ENCODE results near the gene PLEK2. TPM values are rescaled to one million over a fixed set of nuclear protein-coding genes. Genes with fewer than 3 reads are reported as not detected.

The PLEK2 gene
- total RNA-seq, 1 experiment from 2014 or later, result 1.3 TPM

DNA sequence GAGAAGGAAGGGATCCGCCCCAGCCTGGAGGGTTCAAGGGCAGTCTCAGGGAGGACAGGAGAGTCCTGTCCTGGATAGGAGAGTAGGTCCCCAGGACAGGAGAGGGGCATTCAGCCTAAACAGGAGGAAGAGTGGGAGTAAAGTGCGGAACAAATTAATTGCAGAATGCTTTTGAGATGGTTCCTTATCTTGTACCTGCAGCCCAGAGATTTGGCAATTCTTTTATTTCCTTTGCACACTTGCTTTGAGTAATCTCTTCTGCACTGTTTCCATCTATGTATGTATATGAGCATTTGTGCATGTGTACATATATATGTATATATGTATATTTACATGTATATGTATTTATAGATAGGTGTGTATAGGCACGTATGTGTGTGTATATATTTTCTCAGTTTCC lies 22.7 kb downstream of the PLEK2 start:
- no peak overlapping the region for H3K27ac Mint-ChIP-seq
- no peaks in the 10 kb centered on the region for H3K27me3 Mint-ChIP-seq (ENCODE audit: low read depth)
- no peak overlapping the region for H3K4me3 Mint-ChIP-seq
- TF ChIP-seq GTF2I (CRISPR knock-in tag; conservative IDR thresholded peaks at IDR 0.05) (no peak), GRHL2 (CRISPR knock-in tag; IDR thresholded peaks at IDR 0.05; ENCODE audit: insufficient replicate concordance, severe bottlenecking) (no peak), NFATC4 (CRISPR knock-in tag; IDR thresholded peaks at IDR 0.05) (no peak), ZNF671 (CRISPR knock-in tag; IDR thresholded peaks at IDR 0.05) (no peak), SMAD3 (CRISPR knock-in tag; IDR thresholded peaks at IDR 0.05; ENCODE audit: borderline replicate concordance) (no peak), JUN (CRISPR knock-in tag; IDR thresholded peaks at IDR 0.05) (no peak), TP53 (CRISPR knock-in tag; IDR thresholded peaks at IDR 0.05) (no peak), NR2C2 (CRISPR knock-in tag; IDR thresholded peaks at IDR 0.05) (no peak), FOXJ3 (CRISPR knock-in tag; IDR thresholded peaks at IDR 0.05; ENCODE audit: borderline replicate concordance) (no peak), RORB (CRISPR knock-in tag; IDR thresholded peaks at IDR 0.05) (no peak), NR3C1 (CRISPR knock-in tag; conservative IDR thresholded peaks at IDR 0.05; ENCODE audit: low read depth) (no peak), ATF1 (CRISPR knock-in tag; IDR thresholded peaks at IDR 0.05) (no peak), ZBTB21 (CRISPR knock-in tag; IDR thresholded peaks at IDR 0.05; ENCODE audit: borderline replicate concordance) (no peak), KAT7 (CRISPR knock-in tag; IDR thresholded peaks at IDR 0.05; ENCODE audit: borderline replicate concordance) (no peak)
- TF ChIP-seq, protein P1, sequence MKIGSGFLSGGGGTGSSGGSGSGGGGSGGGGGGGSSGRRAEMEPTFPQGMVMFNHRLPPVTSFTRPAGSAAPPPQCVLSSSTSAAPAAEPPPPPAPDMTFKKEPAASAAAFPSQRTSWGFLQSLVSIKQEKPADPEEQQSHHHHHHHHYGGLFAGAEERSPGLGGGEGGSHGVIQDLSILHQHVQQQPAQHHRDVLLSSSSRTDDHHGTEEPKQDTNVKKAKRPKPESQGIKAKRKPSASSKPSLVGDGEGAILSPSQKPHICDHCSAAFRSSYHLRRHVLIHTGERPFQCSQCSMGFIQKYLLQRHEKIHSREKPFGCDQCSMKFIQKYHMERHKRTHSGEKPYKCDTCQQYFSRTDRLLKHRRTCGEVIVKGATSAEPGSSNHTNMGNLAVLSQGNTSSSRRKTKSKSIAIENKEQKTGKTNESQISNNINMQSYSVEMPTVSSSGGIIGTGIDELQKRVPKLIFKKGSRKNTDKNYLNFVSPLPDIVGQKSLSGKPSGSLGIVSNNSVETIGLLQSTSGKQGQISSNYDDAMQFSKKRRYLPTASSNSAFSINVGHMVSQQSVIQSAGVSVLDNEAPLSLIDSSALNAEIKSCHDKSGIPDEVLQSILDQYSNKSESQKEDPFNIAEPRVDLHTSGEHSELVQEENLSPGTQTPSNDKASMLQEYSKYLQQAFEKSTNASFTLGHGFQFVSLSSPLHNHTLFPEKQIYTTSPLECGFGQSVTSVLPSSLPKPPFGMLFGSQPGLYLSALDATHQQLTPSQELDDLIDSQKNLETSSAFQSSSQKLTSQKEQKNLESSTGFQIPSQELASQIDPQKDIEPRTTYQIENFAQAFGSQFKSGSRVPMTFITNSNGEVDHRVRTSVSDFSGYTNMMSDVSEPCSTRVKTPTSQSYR (CRISPR knock-in tag; IDR thresholded peaks at IDR 0.05), result no peak
- TF ChIP-seq, protein P2, sequence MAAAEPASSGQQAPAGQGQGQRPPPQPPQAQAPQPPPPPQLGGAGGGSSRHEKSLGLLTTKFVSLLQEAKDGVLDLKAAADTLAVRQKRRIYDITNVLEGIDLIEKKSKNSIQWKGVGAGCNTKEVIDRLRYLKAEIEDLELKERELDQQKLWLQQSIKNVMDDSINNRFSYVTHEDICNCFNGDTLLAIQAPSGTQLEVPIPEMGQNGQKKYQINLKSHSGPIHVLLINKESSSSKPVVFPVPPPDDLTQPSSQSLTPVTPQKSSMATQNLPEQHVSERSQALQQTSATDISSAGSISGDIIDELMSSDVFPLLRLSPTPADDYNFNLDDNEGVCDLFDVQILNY (CRISPR knock-in tag; IDR thresholded peaks at IDR 0.05), result no peak
- TF ChIP-seq, protein P3, sequence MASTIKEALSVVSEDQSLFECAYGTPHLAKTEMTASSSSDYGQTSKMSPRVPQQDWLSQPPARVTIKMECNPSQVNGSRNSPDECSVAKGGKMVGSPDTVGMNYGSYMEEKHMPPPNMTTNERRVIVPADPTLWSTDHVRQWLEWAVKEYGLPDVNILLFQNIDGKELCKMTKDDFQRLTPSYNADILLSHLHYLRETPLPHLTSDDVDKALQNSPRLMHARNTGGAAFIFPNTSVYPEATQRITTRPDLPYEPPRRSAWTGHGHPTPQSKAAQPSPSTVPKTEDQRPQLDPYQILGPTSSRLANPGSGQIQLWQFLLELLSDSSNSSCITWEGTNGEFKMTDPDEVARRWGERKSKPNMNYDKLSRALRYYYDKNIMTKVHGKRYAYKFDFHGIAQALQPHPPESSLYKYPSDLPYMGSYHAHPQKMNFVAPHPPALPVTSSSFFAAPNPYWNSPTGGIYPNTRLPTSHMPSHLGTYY (CRISPR knock-in tag; IDR thresholded peaks at IDR 0.05), result no peak
- TF ChIP-seq, protein P4, sequence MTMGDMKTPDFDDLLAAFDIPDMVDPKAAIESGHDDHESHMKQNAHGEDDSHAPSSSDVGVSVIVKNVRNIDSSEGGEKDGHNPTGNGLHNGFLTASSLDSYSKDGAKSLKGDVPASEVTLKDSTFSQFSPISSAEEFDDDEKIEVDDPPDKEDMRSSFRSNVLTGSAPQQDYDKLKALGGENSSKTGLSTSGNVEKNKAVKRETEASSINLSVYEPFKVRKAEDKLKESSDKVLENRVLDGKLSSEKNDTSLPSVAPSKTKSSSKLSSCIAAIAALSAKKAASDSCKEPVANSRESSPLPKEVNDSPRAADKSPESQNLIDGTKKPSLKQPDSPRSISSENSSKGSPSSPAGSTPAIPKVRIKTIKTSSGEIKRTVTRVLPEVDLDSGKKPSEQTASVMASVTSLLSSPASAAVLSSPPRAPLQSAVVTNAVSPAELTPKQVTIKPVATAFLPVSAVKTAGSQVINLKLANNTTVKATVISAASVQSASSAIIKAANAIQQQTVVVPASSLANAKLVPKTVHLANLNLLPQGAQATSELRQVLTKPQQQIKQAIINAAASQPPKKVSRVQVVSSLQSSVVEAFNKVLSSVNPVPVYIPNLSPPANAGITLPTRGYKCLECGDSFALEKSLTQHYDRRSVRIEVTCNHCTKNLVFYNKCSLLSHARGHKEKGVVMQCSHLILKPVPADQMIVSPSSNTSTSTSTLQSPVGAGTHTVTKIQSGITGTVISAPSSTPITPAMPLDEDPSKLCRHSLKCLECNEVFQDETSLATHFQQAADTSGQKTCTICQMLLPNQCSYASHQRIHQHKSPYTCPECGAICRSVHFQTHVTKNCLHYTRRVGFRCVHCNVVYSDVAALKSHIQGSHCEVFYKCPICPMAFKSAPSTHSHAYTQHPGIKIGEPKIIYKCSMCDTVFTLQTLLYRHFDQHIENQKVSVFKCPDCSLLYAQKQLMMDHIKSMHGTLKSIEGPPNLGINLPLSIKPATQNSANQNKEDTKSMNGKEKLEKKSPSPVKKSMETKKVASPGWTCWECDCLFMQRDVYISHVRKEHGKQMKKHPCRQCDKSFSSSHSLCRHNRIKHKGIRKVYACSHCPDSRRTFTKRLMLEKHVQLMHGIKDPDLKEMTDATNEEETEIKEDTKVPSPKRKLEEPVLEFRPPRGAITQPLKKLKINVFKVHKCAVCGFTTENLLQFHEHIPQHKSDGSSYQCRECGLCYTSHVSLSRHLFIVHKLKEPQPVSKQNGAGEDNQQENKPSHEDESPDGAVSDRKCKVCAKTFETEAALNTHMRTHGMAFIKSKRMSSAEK (CRISPR knock-in tag; IDR thresholded peaks at IDR 0.05; ENCODE audit: borderline replicate concordance), result no peak
- TF ChIP-seq, protein P5, sequence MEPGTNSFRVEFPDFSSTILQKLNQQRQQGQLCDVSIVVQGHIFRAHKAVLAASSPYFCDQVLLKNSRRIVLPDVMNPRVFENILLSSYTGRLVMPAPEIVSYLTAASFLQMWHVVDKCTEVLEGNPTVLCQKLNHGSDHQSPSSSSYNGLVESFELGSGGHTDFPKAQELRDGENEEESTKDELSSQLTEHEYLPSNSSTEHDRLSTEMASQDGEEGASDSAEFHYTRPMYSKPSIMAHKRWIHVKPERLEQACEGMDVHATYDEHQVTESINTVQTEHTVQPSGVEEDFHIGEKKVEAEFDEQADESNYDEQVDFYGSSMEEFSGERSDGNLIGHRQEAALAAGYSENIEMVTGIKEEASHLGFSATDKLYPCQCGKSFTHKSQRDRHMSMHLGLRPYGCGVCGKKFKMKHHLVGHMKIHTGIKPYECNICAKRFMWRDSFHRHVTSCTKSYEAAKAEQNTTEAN (CRISPR knock-in tag; IDR thresholded peaks at IDR 0.05), result no peak
- TF ChIP-seq, protein P6, sequence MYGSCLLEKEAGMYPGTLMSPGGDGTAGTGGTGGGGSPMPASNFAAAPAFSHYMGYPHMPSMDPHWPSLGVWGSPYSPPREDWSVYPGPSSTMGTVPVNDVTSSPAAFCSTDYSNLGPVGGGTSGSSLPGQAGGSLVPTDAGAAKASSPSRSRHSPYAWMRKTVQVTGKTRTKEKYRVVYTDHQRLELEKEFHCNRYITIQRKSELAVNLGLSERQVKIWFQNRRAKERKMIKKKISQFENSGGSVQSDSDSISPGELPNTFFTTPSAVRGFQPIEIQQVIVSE (CRISPR knock-in tag; IDR thresholded peaks at IDR 0.05; ENCODE audit: borderline replicate concordance), result no peak
- ATAC-seq, result no peak
- ChIA-PET CTCF (interaction anchor here (0.7 to 2.6 kb wide), 6 partner anchors 30 to 315 kb away, joined by 3 to 10 read pairs (median 7); partner anchors contain the start of gene ATP6V1D), POLR2A (no interaction called here)
- no peaks in the 10 kb centered on the region for H3K9me3 Mint-ChIP-seq
- H3K4me1 Mint-ChIP-seq, result no peaks in the 10 kb centered on the region
- peaks cover 10% of the 10 kb centered on the region for H3K36me3 Mint-ChIP-seq
- DNase-seq (ENCODE audit: low spot score), result no peak
